Loucy (cell line): Measurements from ENCODE around the gene LRP2BP.

Experiments used
- CTCF ChIP-seq: fragments of 200-600 bp; sonication (generic); conservative IDR thresholded peaks from 2 replicates; pipeline ENCODE4 v1.5.1; 2014; ENCODE audit warnings: mild to moderate bottlenecking, antibody characterized with exemption, low read length
- EZH2phosphoT487 ChIP-seq: fragments of 200-600 bp; IDR thresholded peaks from 2 replicates; pipeline ENCODE4 v1.6.1; 2018; ENCODE audit warnings: antibody characterized with exemption, mild to moderate bottlenecking, moderate library complexity, borderline replicate concordance

- no peak for TF ChIP-seq CTCF
- TF ChIP-seq EZH2phosphoT487: no peak
Measured at GRCh38 chr4:185346975-185347601, 48.6 kb downstream of the LRP2BP start.
